Tibial nerve (tissue), 4 donors: ENCODE data around the gene ATF4. TPM values are rescaled to one million over a fixed set of nuclear protein-coding genes. Genes with fewer than 3 reads are reported as not detected.
A peak's percentile ranks its signal among the peaks of the same experiment; 100 is the strongest.

Experiments
- DNase-seq, 2 donors: peaks; one replicate each; pipeline ENCODE4 v3.0.0-alpha.2; 2019; ENCODE audit warnings: low spot score in 2 of 2
- H3K27ac ChIP-seq, 4 donors: fragments of 200-600 bp; sonication (generic) in 3 of 4; one replicate each; pipeline ENCODE4 v1.5.1; 2017 to 2019; ENCODE audit warnings: mild to moderate bottlenecking in 1 of 4
- H3K27me3 ChIP-seq, 2 donors: fragments of 200-600 bp; sonication (generic) in 1 of 2; one replicate each; pipeline versions ENCODE4 v1.5.1 to v1.6.0; 2017 to 2019
- H3K36me3 ChIP-seq, 3 donors: fragments of 200-600 bp; sonication (generic); one replicate each; pipeline ENCODE4 v1.5.1; 2018 to 2019
- H3K4me1 ChIP-seq, 4 donors: fragments of 200-600 bp; sonication (generic) in 3 of 4; one replicate each; pipeline ENCODE4 v1.5.1; 2017 to 2019
- H3K4me3 ChIP-seq, 4 donors: fragments of 200-600 bp; sonication (generic) in 3 of 4; one replicate each; pipeline ENCODE4 v1.5.1; 2017 to 2019; ENCODE audit warnings: mild to moderate bottlenecking in 1 of 4, moderate library complexity in 1 of 4
- H3K9me3 ChIP-seq, 4 donors: fragments of 200-600 bp; sonication (generic) in 3 of 4; one replicate each; pipeline ENCODE4 v1.5.1; 2017 to 2019
- CTCF ChIP-seq, 5 experiments: fragments of 200-600 bp in 3 of 5; fragments of 450-650 bp in 2 of 5; sonication (generic) in 3 of 5; IDR thresholded peaks; one replicate each; pipeline ENCODE4 v1.5.1; 2016 to 2019; ENCODE audit warnings: antibody characterized with exemption in 5 of 5, mild to moderate bottlenecking in 3 of 5, moderate library complexity in 2 of 5
- EP300 ChIP-seq, 2 donors: sonication (generic); formaldehyde crosslinking; IDR thresholded peaks; one replicate each; pipeline ENCODE4 v1.6.1; 2017; ENCODE audit warnings: antibody characterized with exemption in 2 of 2, mild to moderate bottlenecking in 1 of 2
- POLR2A ChIP-seq, 2 donors: fragments of 450-650 bp; IDR thresholded peaks; one replicate each; pipeline ENCODE4 v1.6.1; 2017; ENCODE audit warnings: antibody characterized with exemption in 2 of 2, mild to moderate bottlenecking in 2 of 2, moderate library complexity in 2 of 2
- WGBS, 2 donors: methylation state at CpG; one replicate each; pipeline ENCODE4 v1.1.5; 2018; 5-methylcytosine and 5-hydroxymethylcytosine counted together
- total RNA-seq, 4 donors: library from RNA; depleted of rRNA; stranded (reverse); fragments of >200 nt; gene quantifications; one replicate each; pipeline ENCODE4 v1.1.0, GENCODE V29; 2016

Gene ATF4
- total RNA-seq, 4 donors from 2014 or later: 347 to 405 (median 390) TPM

GRCh38 chr22:39525658-39525975 lies 5.3 kb downstream of the ATF4 start:
- Histone ChIP-seq H3K27me3 (no peaks in the 10 kb centered on the region), H3K36me3 (peaks cover 0 to 70% (median 13%) of the 10 kb centered on the region in 3 donors), H3K27ac (peak overlapping the region in 2 of 4 donors; percentile 42 to 98), H3K4me1 (peaks cover 0 to 91% (median 75%) of the 10 kb centered on the region in 4 donors), H3K9me3 (no peaks in the 10 kb centered on the region), H3K4me3 (no peak overlapping the region)
- no peak for DNase-seq
- WGBS, 2 donors: 68 to 76% methylated on average over 4 of the region's 4 CpGs
- TF ChIP-seq POLR2A (IDR thresholded peaks at IDR 0.05) (no peak), CTCF (IDR thresholded peaks at IDR 0.05) (no peak), EP300 (IDR thresholded peaks at IDR 0.05) (no peak)

GRCh38 chr22:39526736-39527171 lies 6.4 kb downstream of the ATF4 start:
- H3K36me3 ChIP-seq: peaks cover 0 to 61% (median 7%) of the 10 kb centered on the region in 3 donors
- H3K9me3 ChIP-seq: no peaks in the 10 kb centered on the region
- TF ChIP-seq EP300 (IDR thresholded peaks at IDR 0.05) (no peak), CTCF (IDR thresholded peaks at IDR 0.05) (no peak), POLR2A (IDR thresholded peaks at IDR 0.05) (no peak)
- WGBS, 2 donors: 56 to 63% methylated on average over 4 of the region's 4 CpGs
- no peaks in the 10 kb centered on the region for H3K27me3 ChIP-seq
- H3K4me1 ChIP-seq: peaks cover 0 to 98% (median 81%) of the 10 kb centered on the region in 4 donors
- H3K27ac ChIP-seq: peak overlapping the region in 3 of 4 donors; percentile 19 to 80 (median 69)
- DNase-seq: no peak
- H3K4me3 ChIP-seq: no peak overlapping the region

- peak overlapping the region in 3 of 4 donors; percentile 39 to 80 (median 69) for H3K27ac ChIP-seq
- H3K27me3 ChIP-seq: no peaks in the 10 kb centered on the region
- 46 to 53% methylated on average over 4 to 6 of the region's 6 CpGs for WGBS, 2 donors
- no peaks in the 10 kb centered on the region for H3K9me3 ChIP-seq
- no peak for DNase-seq
- no peak for TF ChIP-seq EP300 (IDR thresholded peaks at IDR 0.05)
- no peak for TF ChIP-seq POLR2A (IDR thresholded peaks at IDR 0.05)
- TF ChIP-seq CTCF (IDR thresholded peaks at IDR 0.05): no peak
- H3K4me1 ChIP-seq: peaks cover 0 to 93% (median 76%) of the 10 kb centered on the region in 4 donors
- H3K36me3 ChIP-seq: peaks cover 0 to 53% (median 0%) of the 10 kb centered on the region in 3 donors
- no peak overlapping the region for H3K4me3 ChIP-seq
Observed at GRCh38 chr22:39527481-39527961, 7.2 kb downstream of the ATF4 start.

- Histone ChIP-seq H3K9me3 (no peaks in the 10 kb centered on the region), H3K27ac (peak overlapping the region in 3 of 4 donors; percentile 39 to 80 (median 69)), H3K27me3 (no peaks in the 10 kb centered on the region), H3K4me3 (peak overlapping the region in 1 of 4 donors; percentile 19), H3K36me3 (peaks cover 0 to 47% (median 0%) of the 10 kb centered on the region in 3 donors), H3K4me1 (peaks cover 0 to 89% (median 69%) of the 10 kb centered on the region in 4 donors)
- WGBS, 2 donors: 58% methylated on average over 11 to 12 of the region's 12 CpGs
- DNase-seq: no peak
- TF ChIP-seq POLR2A (IDR thresholded peaks at IDR 0.05): no peak
- TF ChIP-seq EP300 (IDR thresholded peaks at IDR 0.05): no peak
Observed at GRCh38 chr22:39528080-39528661, 7.8 kb downstream of the ATF4 start.

- H3K27me3 ChIP-seq: no peaks in the 10 kb centered on the region
- 21 to 27% methylated on average over 27 to 32 of the region's 32 CpGs for WGBS, 2 donors
- DNase-seq: peak; percentile 83 to 84
- H3K36me3 ChIP-seq: peaks cover 0 to 40% (median 0%) of the 10 kb centered on the region in 3 donors
- TF ChIP-seq EP300 (IDR thresholded peaks at IDR 0.05) (peak; percentile 52 to 79), POLR2A (IDR thresholded peaks at IDR 0.05) (peak in 1 of 2 donors; percentile 88), CTCF (IDR thresholded peaks at IDR 0.05) (peak; percentile 94 to 99 (median 97))
- peak overlapping the region in 3 of 4 donors; percentile 1 to 19 (median 17) for H3K4me3 ChIP-seq
- H3K9me3 ChIP-seq: no peaks in the 10 kb centered on the region
- peak overlapping the region in 3 of 4 donors; percentile 61 to 80 (median 69) for H3K27ac ChIP-seq
- peaks cover 0 to 89% (median 63%) of the 10 kb centered on the region in 4 donors for H3K4me1 ChIP-seq
Observed at GRCh38 chr22:39528681-39529486, 8.5 kb downstream of the ATF4 start.
